ENCODE data around the gene FGF1.
"Not testable (repeated sequence)": the region's sequence is repeated elsewhere in the genome, so short reads cannot be mapped to it uniquely, and the experiment has no call there.

The FGF1 gene

GRCh38 chr5:142650881-142651280 lies 35.0 kb downstream of the FGF1 start:
- no peak overlapping the region for H3K4me3 ChIP-seq (ENCODE audit: low read length)
- TF ChIP-seq CTCF (IDR thresholded peaks at IDR 0.05; ENCODE audit: insufficient read depth, low read depth, low read length, missing control alignments) = no peak
- DNase-seq (ENCODE audit: low read depth) = no peak

- no peak for DNase-seq (ENCODE audit: low read depth)
Measured at GRCh38 chr5:142650060-142650459, 35.8 kb downstream of the FGF1 start.

GRCh38 chr5:142648108-142648507 lies 37.8 kb downstream of the FGF1 start:
- not testable (repeated sequence) for H3K4me3 ChIP-seq (ENCODE audit: low read length); DNase-seq (ENCODE audit: low read depth)

More at GRCh38 chr5:142650060-142650459, 35.8 kb downstream of the FGF1 start:
- no peak for TF ChIP-seq CTCF (IDR thresholded peaks at IDR 0.05; ENCODE audit: insufficient read depth, low read depth, low read length, missing control alignments)
- no peak overlapping the region for H3K4me3 ChIP-seq (ENCODE audit: low read length)

GRCh38 chr5:142645456-142645855 lies 40.4 kb downstream of the FGF1 start:
- no peak overlapping the region for H3K4me3 ChIP-seq (ENCODE audit: low read length)
- TF ChIP-seq CTCF (IDR thresholded peaks at IDR 0.05; ENCODE audit: insufficient read depth, low read depth, low read length, missing control alignments) = no peak
- DNase-seq (ENCODE audit: low read depth) = no peak

GRCh38 chr5:142644640-142645361 lies 41.1 kb downstream of the FGF1 start:
- DNase-seq (ENCODE audit: low read depth) = peak; percentile 99
- no peak overlapping the region for H3K4me3 ChIP-seq (ENCODE audit: low read length)
- no peak for TF ChIP-seq CTCF (IDR thresholded peaks at IDR 0.05; ENCODE audit: insufficient read depth, low read depth, low read length, missing control alignments)

GRCh38 chr5:142644127-142644526 lies 41.8 kb downstream of the FGF1 start:
- H3K4me3 ChIP-seq (ENCODE audit: low read length) = no peak overlapping the region
- TF ChIP-seq CTCF (IDR thresholded peaks at IDR 0.05; ENCODE audit: insufficient read depth, low read depth, low read length, missing control alignments) = no peak
- peak; percentile 82 for DNase-seq (ENCODE audit: low read depth)

GRCh38 chr5:142643634-142644033 lies 42.3 kb downstream of the FGF1 start:
- TF ChIP-seq CTCF (IDR thresholded peaks at IDR 0.05; ENCODE audit: insufficient read depth, low read depth, low read length, missing control alignments) = no peak
- no peak for DNase-seq (ENCODE audit: low read depth)
- no peak overlapping the region for H3K4me3 ChIP-seq (ENCODE audit: low read length)

All from epithelial cell of esophagus (primary cell).